SK-N-SH treated with all-trans-retinoic acid at 6 μM for 48 hours (cell line): ENCODE results near the gene DGKZ.

ENCODE experiments used
- ATAC-seq: fragments of 200-7000 bp; cut with Tn5 transposase; 3 replicates; pipeline ENCODE4 v1.9.1; 2020; ENCODE audit warnings: mild to moderate bottlenecking, moderate library complexity
- ARNTL ChIP-seq: fragments of 450-650 bp; formaldehyde crosslinking; IDR thresholded peaks from 2 replicates; pipeline ENCODE4 v1.5.0; 2020; ENCODE audit warnings: low read depth, mild to moderate bottlenecking, moderate library complexity, borderline replicate concordance
- BACH2 ChIP-seq: fragments of 250-450 bp; sonication (Bioruptor Pico); IDR thresholded peaks from 2 replicates; pipeline ENCODE4 v1.9.0; 2021; ENCODE audit warnings: mild to moderate bottlenecking, borderline replicate concordance
- CSDC2 ChIP-seq: fragments of 250-450 bp; sonication (Bioruptor Pico); IDR thresholded peaks from 2 replicates; pipeline ENCODE4 v1.5.0; 2020; ENCODE audit warnings: mild to moderate bottlenecking, moderate library complexity
- CSRNP3 ChIP-seq: fragments of 250-450 bp; sonication (Bioruptor Pico); IDR thresholded peaks from 2 replicates; pipeline ENCODE4 v1.5.1; 2021; ENCODE audit warnings: mild to moderate bottlenecking, moderate library complexity
- ESRRG ChIP-seq: fragments of 250-450 bp; sonication (Bioruptor Pico); IDR thresholded peaks from 2 replicates; pipeline ENCODE4 v1.6.1; 2021; ENCODE audit warnings: mild to moderate bottlenecking
- ISL1 ChIP-seq: fragments of 250-450 bp; sonication (Bioruptor Pico); IDR thresholded peaks from 2 replicates; pipeline ENCODE4 v2.1.2; 2022; ENCODE audit warnings: mild to moderate bottlenecking, moderate library complexity
- OSR1 ChIP-seq: fragments of 250-450 bp; sonication (Bioruptor Pico); IDR thresholded peaks from 2 replicates; pipeline ENCODE4 v1.8.0; 2022; ENCODE audit warnings: moderate library complexity, mild to moderate bottlenecking, inconsistent platforms
- POU6F1 ChIP-seq: fragments of 250-450 bp; sonication (Bioruptor Pico); IDR thresholded peaks from 2 replicates; pipeline ENCODE4 v1.8.0; 2021; ENCODE audit warnings: low read depth, mild to moderate bottlenecking, moderate library complexity, borderline replicate concordance
- PPARA ChIP-seq: fragments of 250-450 bp; sonication (Bioruptor Pico); IDR thresholded peaks from 2 replicates; pipeline ENCODE4 v1.5.0; 2020; ENCODE audit warnings: mild to moderate bottlenecking, borderline replicate concordance
- RARB ChIP-seq: fragments of 250-450 bp; sonication (Bioruptor Pico); IDR thresholded peaks from 2 replicates; pipeline ENCODE4 v1.8.0; 2021; ENCODE audit warnings: mild to moderate bottlenecking, moderate library complexity
- SNAI2 ChIP-seq: fragments of 250-450 bp; sonication (Bioruptor Pico); IDR thresholded peaks from 2 replicates; pipeline ENCODE4 v1.5.0; 2020; ENCODE audit warnings: mild to moderate bottlenecking, moderate library complexity
- TCF4 ChIP-seq: fragments of 250-450 bp; sonication (Bioruptor Pico); IDR thresholded peaks from 2 replicates; pipeline ENCODE4 v1.8.0; 2021; ENCODE audit warnings: mild to moderate bottlenecking, moderate library complexity, borderline replicate concordance
- TOX ChIP-seq: fragments of 250-450 bp; sonication (Bioruptor Pico); IDR thresholded peaks from 2 replicates; pipeline ENCODE4 v1.8.0; 2021; ENCODE audit warnings: mild to moderate bottlenecking, moderate library complexity, borderline replicate concordance
- TSHZ2 ChIP-seq: fragments of 250-450 bp; sonication (Bioruptor Pico); IDR thresholded peaks from 2 replicates; pipeline ENCODE4 v1.5.0; 2020; ENCODE audit warnings: mild to moderate bottlenecking, moderate library complexity
- ZC3H10 ChIP-seq: fragments of 250-450 bp; sonication (Bioruptor Pico); IDR thresholded peaks from 2 replicates; pipeline ENCODE4 v1.5.1; 2021; ENCODE audit warnings: mild to moderate bottlenecking, moderate library complexity
- ZFP3 ChIP-seq: fragments of 250-450 bp; sonication (Bioruptor Pico); IDR thresholded peaks from 2 replicates; pipeline ENCODE4 v1.5.0; 2020; ENCODE audit warnings: mild to moderate bottlenecking, moderate library complexity
- ZFP30 ChIP-seq: fragments of 450-650 bp; formaldehyde crosslinking; IDR thresholded peaks from 2 replicates; pipeline ENCODE4 v1.5.0; 2022; ENCODE audit warnings: mild to moderate bottlenecking, moderate library complexity
- ZNF565 ChIP-seq: fragments of 450-650 bp; formaldehyde crosslinking; conservative IDR thresholded peaks from 2 replicates; pipeline ENCODE4 v1.5.0; 2020; ENCODE audit warnings: low read depth, mild to moderate bottlenecking, moderate library complexity
- ZNF70 ChIP-seq: fragments of 450-650 bp; formaldehyde crosslinking; IDR thresholded peaks from 2 replicates; pipeline ENCODE4 v1.5.0; 2020; ENCODE audit warnings: mild to moderate bottlenecking, moderate library complexity
- ZNF8 ChIP-seq: fragments of 450-650 bp; formaldehyde crosslinking; IDR thresholded peaks from 2 replicates; pipeline ENCODE4 v1.5.0; 2020; ENCODE audit warnings: mild to moderate bottlenecking, moderate library complexity
- TF ChIP-seq, protein P1 (sequence below): fragments of 250-450 bp; sonication (Bioruptor Pico); IDR thresholded peaks from 2 replicates; pipeline ENCODE4 v1.8.0; 2020; ENCODE audit warnings: mild to moderate bottlenecking, moderate library complexity, borderline replicate concordance
- TF ChIP-seq, protein P2 (sequence below): fragments of 250-450 bp; sonication (Bioruptor Pico); IDR thresholded peaks from 2 replicates; pipeline ENCODE4 v1.5.1; 2020; ENCODE audit warnings: low read depth, mild to moderate bottlenecking, moderate library complexity

The DGKZ gene

DNA sequence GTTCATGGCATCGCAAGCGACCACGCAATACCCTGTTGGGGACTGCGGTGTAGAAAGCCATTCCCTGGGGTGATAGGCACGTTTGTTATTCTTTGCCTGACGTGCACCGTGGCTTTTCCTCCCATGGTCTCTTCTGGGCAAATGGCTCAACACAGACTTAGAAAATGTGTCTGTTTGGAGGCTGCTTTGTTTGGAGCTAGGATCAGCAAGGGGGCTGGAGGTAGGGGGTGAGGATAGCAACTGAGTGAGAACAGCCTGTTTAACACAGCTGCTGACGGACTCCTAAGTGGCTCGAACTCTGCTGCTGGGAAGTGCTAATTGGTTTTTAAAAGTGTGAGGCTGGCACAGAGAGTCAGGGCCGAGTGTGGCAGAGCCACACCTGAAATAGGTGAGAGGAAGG, 60.4 kb downstream of the DGKZ start (continued):
- TF ChIP-seq, protein P1, sequence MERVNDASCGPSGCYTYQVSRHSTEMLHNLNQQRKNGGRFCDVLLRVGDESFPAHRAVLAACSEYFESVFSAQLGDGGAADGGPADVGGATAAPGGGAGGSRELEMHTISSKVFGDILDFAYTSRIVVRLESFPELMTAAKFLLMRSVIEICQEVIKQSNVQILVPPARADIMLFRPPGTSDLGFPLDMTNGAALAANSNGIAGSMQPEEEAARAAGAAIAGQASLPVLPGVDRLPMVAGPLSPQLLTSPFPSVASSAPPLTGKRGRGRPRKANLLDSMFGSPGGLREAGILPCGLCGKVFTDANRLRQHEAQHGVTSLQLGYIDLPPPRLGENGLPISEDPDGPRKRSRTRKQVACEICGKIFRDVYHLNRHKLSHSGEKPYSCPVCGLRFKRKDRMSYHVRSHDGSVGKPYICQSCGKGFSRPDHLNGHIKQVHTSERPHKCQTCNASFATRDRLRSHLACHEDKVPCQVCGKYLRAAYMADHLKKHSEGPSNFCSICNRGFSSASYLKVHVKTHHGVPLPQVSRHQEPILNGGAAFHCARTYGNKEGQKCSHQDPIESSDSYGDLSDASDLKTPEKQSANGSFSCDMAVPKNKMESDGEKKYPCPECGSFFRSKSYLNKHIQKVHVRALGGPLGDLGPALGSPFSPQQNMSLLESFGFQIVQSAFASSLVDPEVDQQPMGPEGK (CRISPR knock-in tag), result no peak
- TF ChIP-seq ARNTL (CRISPR knock-in tag), result no peak
- TF ChIP-seq, all 23 proteins: peak for 0

- ATAC-seq, result no peak
- TF ChIP-seq ZFP3 (CRISPR knock-in tag), result no peak
- TF ChIP-seq ESRRG, result no peak
- no peak for TF ChIP-seq SNAI2 (CRISPR knock-in tag)
- no peak for TF ChIP-seq RARB (CRISPR knock-in tag)
- TF ChIP-seq, all 23 proteins: peak for 0
Observed at GRCh38 chr11:46408407-46408986, 61.2 kb downstream of the DGKZ start.

DNA sequence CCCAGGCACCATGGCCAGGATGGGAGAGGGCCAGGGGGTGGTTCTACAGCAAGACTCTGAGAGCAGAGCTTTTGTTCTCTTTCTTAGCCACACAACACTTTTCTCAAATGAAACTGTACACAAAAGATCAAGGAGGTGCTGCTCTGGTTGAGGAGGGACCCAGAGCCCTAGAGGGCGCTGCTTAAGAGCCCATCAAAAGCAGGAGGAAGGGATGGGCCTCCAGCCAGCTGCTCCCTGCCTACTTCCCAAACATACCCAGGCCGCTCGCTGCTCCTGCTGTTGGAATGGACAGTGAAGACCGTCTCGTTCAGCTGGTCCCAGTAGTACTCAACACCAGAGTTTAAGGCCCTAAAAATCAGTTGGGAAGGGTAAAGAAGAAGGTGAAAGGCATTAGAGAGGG, 62.8 kb downstream of the DGKZ start:
- ATAC-seq, result peak; percentile 62
- TF ChIP-seq ZC3H10, result no peak
- TF ChIP-seq TCF4, result no peak
- no peak for TF ChIP-seq SNAI2 (CRISPR knock-in tag)
- no peak for TF ChIP-seq ZNF70 (CRISPR knock-in tag)
- no peak for TF ChIP-seq BACH2 (CRISPR knock-in tag)
- no peak for TF ChIP-seq PPARA (CRISPR knock-in tag)
- TF ChIP-seq POU6F1, result no peak
- TF ChIP-seq CSRNP3, result no peak
- TF ChIP-seq TSHZ2, result no peak
- no peak for TF ChIP-seq OSR1
- TF ChIP-seq, protein P2, sequence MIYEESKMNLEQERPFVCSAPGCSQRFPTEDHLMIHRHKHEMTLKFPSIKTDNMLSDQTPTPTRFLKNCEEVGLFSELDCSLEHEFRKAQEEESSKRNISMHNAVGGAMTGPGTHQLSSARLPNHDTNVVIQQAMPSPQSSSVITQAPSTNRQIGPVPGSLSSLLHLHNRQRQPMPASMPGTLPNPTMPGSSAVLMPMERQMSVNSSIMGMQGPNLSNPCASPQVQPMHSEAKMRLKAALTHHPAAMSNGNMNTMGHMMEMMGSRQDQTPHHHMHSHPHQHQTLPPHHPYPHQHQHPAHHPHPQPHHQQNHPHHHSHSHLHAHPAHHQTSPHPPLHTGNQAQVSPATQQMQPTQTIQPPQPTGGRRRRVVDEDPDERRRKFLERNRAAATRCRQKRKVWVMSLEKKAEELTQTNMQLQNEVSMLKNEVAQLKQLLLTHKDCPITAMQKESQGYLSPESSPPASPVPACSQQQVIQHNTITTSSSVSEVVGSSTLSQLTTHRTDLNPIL (CRISPR knock-in tag), result no peak
- no peak for TF ChIP-seq TOX (CRISPR knock-in tag)

DNA sequence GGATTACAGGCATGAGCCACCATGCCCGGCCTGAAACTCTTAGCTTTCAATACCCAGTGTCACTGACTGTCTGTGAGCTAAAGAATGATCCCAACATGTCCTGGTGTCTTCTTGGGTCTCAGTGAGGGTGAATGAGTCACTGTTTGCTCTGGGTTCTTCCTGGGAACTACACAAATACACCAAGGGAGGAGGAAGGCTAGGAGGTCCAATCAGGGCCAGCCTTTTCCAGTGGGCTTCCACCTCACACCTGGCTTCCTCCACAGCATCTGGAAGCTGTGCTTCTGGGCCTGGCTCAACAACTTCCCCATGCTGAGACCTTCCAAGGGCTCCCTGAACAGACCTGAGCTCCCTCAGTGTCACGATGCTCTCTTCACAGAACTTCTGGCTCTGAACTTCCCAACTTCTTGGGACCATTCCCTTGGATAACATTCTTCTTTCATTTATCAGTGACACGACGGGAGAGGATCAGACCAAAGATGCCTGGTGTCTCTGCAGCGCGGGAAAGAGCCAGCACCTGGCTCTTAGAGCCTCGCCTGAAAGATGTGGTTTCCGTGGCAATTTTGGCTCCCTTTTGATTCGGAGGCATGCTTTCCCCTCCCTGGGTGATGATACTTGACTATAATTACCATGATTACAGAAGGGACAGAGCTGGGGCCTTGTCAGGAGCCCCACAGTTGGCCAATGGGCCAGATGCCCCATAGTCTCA, 66.7 kb downstream of the DGKZ start:
- ATAC-seq, result no peak
- TF ChIP-seq PPARA (CRISPR knock-in tag) (no peak), RARB (CRISPR knock-in tag) (no peak), CSDC2 (no peak), ZC3H10 (no peak), ISL1 (CRISPR knock-in tag) (no peak), ESRRG (no peak), SNAI2 (CRISPR knock-in tag) (no peak), ZNF565 (no peak), OSR1 (no peak), ZFP30 (no peak), ARNTL (CRISPR knock-in tag) (no peak), TOX (CRISPR knock-in tag) (no peak), ZNF8 (CRISPR knock-in tag) (no peak), ZFP3 (CRISPR knock-in tag) (no peak), POU6F1 (no peak)
- TF ChIP-seq, protein P1 (CRISPR knock-in tag), result no peak
